ENCODE data around the gene MRO.

The MRO gene

DNA sequence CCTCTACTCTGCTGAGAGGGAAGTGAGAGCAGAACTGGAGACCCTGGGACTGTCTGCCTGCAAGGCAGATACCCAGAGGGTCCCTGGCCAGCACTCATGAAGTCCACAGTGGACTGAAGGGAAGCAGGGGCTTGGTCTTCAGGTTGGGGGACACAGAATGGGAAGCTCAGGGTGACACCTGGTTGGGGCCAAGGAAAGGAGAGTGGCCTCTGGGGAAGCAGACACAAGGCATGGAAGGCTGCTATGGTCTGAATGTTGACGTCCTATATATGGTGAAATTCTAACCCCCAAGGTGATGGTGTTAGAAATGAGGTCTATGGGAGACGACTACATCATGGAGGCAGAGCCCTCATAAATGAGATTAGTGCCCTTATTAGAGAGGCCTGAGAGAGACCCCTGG is 69.3 kb downstream of the MRO start:
- no peak for DNase-seq (ENCODE audit: low read depth, low spot score)
- no peak overlapping the region for H3K4me3 ChIP-seq (ENCODE audit: low read length)

DNA sequence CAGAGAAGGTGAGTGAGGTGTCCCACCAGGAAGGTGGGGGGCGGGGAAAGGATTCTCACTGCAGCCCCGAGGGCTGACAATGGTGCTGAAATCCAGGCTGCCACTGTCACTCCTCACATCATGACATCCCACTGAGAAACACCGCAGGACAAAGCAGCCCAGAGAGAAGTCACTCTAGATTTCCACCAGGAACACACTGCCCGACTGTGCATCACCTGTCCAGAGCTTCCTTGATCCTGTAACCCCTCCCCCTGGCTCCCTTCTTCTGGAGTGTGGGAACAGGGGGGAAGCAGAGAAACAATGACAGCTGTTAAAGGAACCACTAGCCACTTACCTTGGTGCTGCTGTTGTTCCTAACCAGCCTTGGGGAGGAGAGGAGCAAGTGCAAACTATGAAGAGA is 69.9 kb downstream of the MRO start:
- DNase-seq (ENCODE audit: low read depth, low spot score): no peak
- H3K4me3 ChIP-seq (ENCODE audit: low read length): no peak overlapping the region

DNA sequence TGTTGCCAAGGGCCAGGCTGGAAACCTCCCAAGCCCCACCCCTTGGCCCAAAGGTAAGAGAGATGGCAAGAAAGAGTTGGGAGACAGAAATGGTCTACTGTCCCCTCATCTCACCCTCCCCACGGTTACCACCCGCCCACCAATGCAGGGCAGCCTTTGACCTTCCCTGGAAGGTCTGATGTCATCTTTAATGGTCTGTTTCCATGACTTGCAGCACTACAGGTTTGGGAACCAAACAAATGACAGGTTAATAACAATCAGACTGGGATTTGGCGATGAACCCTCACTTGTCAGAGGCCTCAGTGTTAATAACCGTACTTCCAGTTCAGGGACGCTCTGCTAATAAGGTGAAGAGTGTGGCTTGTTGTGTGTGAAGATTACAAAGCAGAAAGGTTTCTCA is 70.4 kb downstream of the MRO start:
- H3K4me3 ChIP-seq (ENCODE audit: low read length): no peak overlapping the region
- DNase-seq (ENCODE audit: low read depth, low spot score): no peak

DNA sequence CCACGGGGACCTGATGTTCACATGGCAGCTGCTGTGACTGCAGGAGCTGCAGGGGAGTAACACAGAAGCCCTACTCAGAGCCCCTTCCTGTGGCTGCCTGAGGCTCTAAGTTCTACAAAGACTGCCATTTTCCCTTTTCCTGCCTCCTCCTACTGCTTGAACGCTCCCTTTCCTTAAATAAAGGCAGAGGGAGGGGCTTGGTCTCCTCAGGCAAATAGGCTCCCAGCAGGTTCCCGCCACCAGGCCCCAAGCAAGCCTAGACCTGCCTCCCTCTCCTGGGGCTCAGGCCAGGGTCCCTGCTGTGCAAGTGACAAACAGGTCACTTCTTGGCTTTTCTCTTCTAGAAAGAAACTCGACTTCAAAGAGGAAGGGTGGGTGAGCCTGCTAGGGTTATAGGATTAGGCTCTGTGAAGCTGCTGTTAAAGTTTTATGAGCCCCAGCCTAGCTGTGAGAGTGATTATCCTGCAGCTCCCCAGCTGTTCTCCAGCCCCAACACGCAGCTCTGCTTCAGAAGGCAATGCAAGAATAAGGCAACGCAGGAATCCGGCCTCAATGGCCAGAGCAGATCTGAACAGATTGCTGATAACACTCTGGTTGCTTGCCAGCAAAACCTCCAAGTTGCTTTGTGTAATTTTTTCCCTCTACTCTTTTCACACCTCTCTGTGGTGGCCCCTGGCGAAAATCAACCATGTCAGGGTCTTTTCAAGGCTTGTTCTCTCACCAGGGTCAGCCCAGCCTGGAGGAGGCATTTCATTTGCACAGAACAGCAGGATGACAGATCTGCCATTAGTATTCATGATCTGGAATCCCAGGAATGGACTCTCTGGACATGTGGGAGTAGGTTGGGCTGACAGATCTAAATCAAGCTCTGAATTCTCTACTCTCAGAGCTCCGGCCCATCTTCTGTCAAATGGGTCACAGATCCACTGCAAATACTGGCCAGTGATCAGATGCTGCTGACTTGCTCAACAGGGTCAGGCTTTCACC is 71.3 kb downstream of the MRO start:
- no peak overlapping the region for H3K4me3 ChIP-seq (ENCODE audit: low read length)
- DNase-seq (ENCODE audit: low read depth, low spot score): no peak

DNA sequence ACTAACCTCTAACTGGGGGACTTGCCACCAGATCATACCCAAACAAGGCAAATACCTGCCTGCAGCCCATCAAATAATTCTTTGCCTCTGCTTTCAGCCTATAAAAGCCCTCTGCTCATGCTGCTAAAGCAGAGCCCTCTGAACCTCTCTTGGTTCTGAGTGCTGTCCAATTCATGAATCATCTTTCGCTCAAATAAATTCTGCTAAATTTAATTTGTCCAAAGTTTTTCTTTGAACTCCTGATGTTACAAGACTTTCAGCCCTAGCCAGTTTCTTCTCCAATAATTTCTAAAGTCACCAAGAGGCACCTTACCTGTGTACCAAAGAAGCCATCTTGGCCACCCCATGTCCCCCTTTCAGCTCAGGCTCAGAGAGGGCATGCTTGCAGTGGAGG is 72.0 kb downstream of the MRO start:
- no peak overlapping the region for H3K4me3 ChIP-seq (ENCODE audit: low read length)
- no peak for DNase-seq (ENCODE audit: low read depth, low spot score)

DNA sequence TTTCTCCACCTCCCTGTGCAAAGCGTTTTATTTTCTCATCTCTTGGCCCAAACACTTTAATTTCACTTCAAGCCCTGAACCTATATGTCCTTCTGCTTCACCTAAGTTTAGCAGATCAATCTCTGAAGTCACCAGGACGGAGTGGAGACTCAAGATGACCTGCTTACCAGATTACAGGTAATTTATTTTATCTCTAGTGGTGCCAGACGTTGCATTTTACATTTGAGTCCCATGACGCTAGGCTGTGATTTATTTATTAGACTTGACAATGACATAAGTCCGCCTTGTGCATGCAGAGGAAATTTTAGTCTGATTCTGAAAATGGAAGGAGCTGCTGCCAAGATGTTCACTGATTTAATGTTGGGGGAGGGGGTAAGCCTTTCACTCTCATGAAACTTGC is 73.9 kb downstream of the MRO start:
- no peak overlapping the region for H3K4me3 ChIP-seq (ENCODE audit: low read length)
- no peak for DNase-seq (ENCODE audit: low read depth, low spot score)
